ENCODE data around the gene CD79B.
"Not testable (repeated sequence)": the region's sequence is repeated elsewhere in the genome, so short reads cannot be mapped to it uniquely, and the experiment has no call there.

- not testable (repeated sequence) for TF ChIP-seq CTCF, POLR2A (IDR thresholded peaks at IDR 0.05)
Measured at GRCh38 chr17:63907161-63907778, 24.9 kb downstream of the CD79B start.

All from body of pancreas (tissue), 4 donors.